MM.1S (cell line): ENCODE measurements around the gene COLEC11.

ENCODE experiments used
- DNase-seq: peaks from one replicate; pipeline ENCODE4 v3.0.0-alpha.2; 2015
- H2AFZ ChIP-seq: fragments of 300-600 bp; sonication (generic); 2 replicates; pipeline ENCODE4 v1.6.0; 2016; ENCODE audit warnings: antibody characterized with exemption, low read length
- H3F3A ChIP-seq: fragments of 300-600 bp; sonication (generic); 2 replicates; pipeline ENCODE4 v1.6.1; 2016; ENCODE audit warnings: mild to moderate bottlenecking, antibody characterized with exemption, low read length, moderate library complexity, mixed read lengths; ENCODE audit not compliant: insufficient read depth
- H3K27ac ChIP-seq: fragments of 300-600 bp; sonication (generic); 2 replicates; pipeline ENCODE4 v1.5.1; 2016; ENCODE audit warnings: mild to moderate bottlenecking, low read length
- H3K27me3 ChIP-seq: fragments of 300-600 bp; sonication (generic); replicated peaks from 2 replicates; pipeline ENCODE4 v1.6.0; 2016; ENCODE audit warnings: low read length; ENCODE audit not compliant: insufficient read depth
- H3K36me3 ChIP-seq: fragments of 300-600 bp; sonication (generic); replicated peaks from 2 replicates; pipeline ENCODE4 v1.6.1; 2016; ENCODE audit warnings: mild to moderate bottlenecking, low read length, mixed read lengths; ENCODE audit not compliant: insufficient read depth
- H3K4me1 ChIP-seq: fragments of 300-600 bp; sonication (generic); 2 replicates; pipeline ENCODE4 v1.6.1; 2016; ENCODE audit warnings: low read length, mixed read lengths
- H3K4me2 ChIP-seq: fragments of 300-600 bp; sonication (generic); 2 replicates; pipeline ENCODE4 v1.6.0; 2016; ENCODE audit warnings: low read depth, low read length
- H3K4me3 ChIP-seq: fragments of 300-600 bp; sonication (generic); 2 replicates; pipeline ENCODE4 v1.5.1; 2016; ENCODE audit warnings: low read length, mixed read lengths
- H3K79me2 ChIP-seq: fragments of 300-600 bp; sonication (generic); 2 replicates; pipeline ENCODE4 v1.6.1; 2016; ENCODE audit warnings: mixed run types, low read length, mixed read lengths
- H3K9ac ChIP-seq: fragments of 300-600 bp; sonication (generic); 2 replicates; pipeline ENCODE4 v1.6.1; 2016; ENCODE audit warnings: low read length, mixed read lengths
- H3K9me2 ChIP-seq: fragments of 300-600 bp; sonication (generic); replicated peaks from 2 replicates; pipeline ENCODE4 v1.6.1; 2016; ENCODE audit warnings: mild to moderate bottlenecking, low read length, mixed read lengths; ENCODE audit not compliant: insufficient read depth
- H3K9me3 ChIP-seq: fragments of 300-600 bp; sonication (generic); replicated peaks from 2 replicates; pipeline ENCODE4 v1.6.1; 2016; ENCODE audit warnings: mild to moderate bottlenecking, low read length, mixed read lengths; ENCODE audit not compliant: insufficient read depth
- H4K20me1 ChIP-seq: fragments of 300-600 bp; sonication (generic); 2 replicates; pipeline ENCODE4 v1.6.1; 2016; ENCODE audit warnings: mild to moderate bottlenecking, low read length, moderate library complexity, mixed read lengths; ENCODE audit not compliant: insufficient read depth
- EZH2 ChIP-seq: fragments of 300-600 bp; sonication (generic); optimal IDR thresholded peaks from 2 replicates; pipeline ENCODE3; 2017; ENCODE audit warnings: low read depth, mild to moderate bottlenecking, antibody characterized with exemption, low read length, mixed read lengths
- EZH2phosphoT487 ChIP-seq: fragments of 300-600 bp; sonication (generic); IDR thresholded peaks from 2 replicates; pipeline ENCODE4 v1.6.1; 2018; ENCODE audit warnings: antibody characterized with exemption, low read length
- TF ChIP-seq, protein P1 (sequence below): fragments of 300-600 bp; sonication (generic); IDR thresholded peaks from 2 replicates; pipeline ENCODE4 v1.5.1; 2016; ENCODE audit warnings: antibody characterized with exemption, low read length, mixed read lengths

The COLEC11 gene

GRCh38 chr2:3604991-3605961 is 10.4 kb downstream of the COLEC11 start:
- H3K4me1 ChIP-seq = peaks cover 6% of the 10 kb centered on the region

GRCh38 chr2:3606028-3606369 is 11.1 kb downstream of the COLEC11 start:
- no peaks in the 10 kb centered on the region for H3F3A ChIP-seq
- no peaks in the 10 kb centered on the region for H3K79me2 ChIP-seq
- H3K4me1 ChIP-seq = peaks cover 6% of the 10 kb centered on the region
- no peak overlapping the region for H3K27ac ChIP-seq
- no peaks in the 10 kb centered on the region for H4K20me1 ChIP-seq
- TF ChIP-seq, protein P1, sequence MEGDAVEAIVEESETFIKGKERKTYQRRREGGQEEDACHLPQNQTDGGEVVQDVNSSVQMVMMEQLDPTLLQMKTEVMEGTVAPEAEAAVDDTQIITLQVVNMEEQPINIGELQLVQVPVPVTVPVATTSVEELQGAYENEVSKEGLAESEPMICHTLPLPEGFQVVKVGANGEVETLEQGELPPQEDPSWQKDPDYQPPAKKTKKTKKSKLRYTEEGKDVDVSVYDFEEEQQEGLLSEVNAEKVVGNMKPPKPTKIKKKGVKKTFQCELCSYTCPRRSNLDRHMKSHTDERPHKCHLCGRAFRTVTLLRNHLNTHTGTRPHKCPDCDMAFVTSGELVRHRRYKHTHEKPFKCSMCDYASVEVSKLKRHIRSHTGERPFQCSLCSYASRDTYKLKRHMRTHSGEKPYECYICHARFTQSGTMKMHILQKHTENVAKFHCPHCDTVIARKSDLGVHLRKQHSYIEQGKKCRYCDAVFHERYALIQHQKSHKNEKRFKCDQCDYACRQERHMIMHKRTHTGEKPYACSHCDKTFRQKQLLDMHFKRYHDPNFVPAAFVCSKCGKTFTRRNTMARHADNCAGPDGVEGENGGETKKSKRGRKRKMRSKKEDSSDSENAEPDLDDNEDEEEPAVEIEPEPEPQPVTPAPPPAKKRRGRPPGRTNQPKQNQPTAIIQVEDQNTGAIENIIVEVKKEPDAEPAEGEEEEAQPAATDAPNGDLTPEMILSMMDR = no peak
- no peak for TF ChIP-seq EZH2phosphoT487
- no peak overlapping the region for H3K9ac ChIP-seq
- no peaks in the 10 kb centered on the region for H3K9me2 ChIP-seq
- H3K9me3 ChIP-seq = no peaks in the 10 kb centered on the region
- H2AFZ ChIP-seq = no peak overlapping the region
- no peaks in the 10 kb centered on the region for H3K27me3 ChIP-seq
- H3K36me3 ChIP-seq = no peaks in the 10 kb centered on the region
- no peak overlapping the region for H3K4me2 ChIP-seq
- no peak overlapping the region for H3K4me3 ChIP-seq
- no peak for DNase-seq

More at GRCh38 chr2:3604991-3605961, 10.4 kb downstream of the COLEC11 start:
- Histone ChIP-seq H3K79me2 (no peaks in the 10 kb centered on the region), H3K4me3 (no peak overlapping the region), H3K36me3 (no peaks in the 10 kb centered on the region), H3K9ac (no peak overlapping the region), H4K20me1 (no peaks in the 10 kb centered on the region), H3K27me3 (no peaks in the 10 kb centered on the region), H3K9me2 (no peaks in the 10 kb centered on the region), H3K27ac (no peak overlapping the region), H3K9me3 (no peaks in the 10 kb centered on the region), H2AFZ (no peak overlapping the region), H3F3A (no peaks in the 10 kb centered on the region), H3K4me2 (no peak overlapping the region)
- no peak for DNase-seq
- TF ChIP-seq EZH2 = no peak
- TF ChIP-seq, protein P1 = no peak
- TF ChIP-seq EZH2phosphoT487 = no peak

- H3K9me2 ChIP-seq = no peaks in the 10 kb centered on the region
- H3K36me3 ChIP-seq = no peaks in the 10 kb centered on the region
- H3K4me1 ChIP-seq = peaks cover 6% of the 10 kb centered on the region
- H3K9me3 ChIP-seq = no peaks in the 10 kb centered on the region
- no peak overlapping the region for H3K27ac ChIP-seq
- H3K4me3 ChIP-seq = no peak overlapping the region
- DNase-seq = no peak
- no peaks in the 10 kb centered on the region for H3F3A ChIP-seq
- no peaks in the 10 kb centered on the region for H3K27me3 ChIP-seq
- no peak overlapping the region for H3K4me2 ChIP-seq
- TF ChIP-seq EZH2phosphoT487 (no peak), EZH2 (no peak)
- TF ChIP-seq, protein P1 = no peak
- no peaks in the 10 kb centered on the region for H4K20me1 ChIP-seq
- no peak overlapping the region for H3K9ac ChIP-seq
- H2AFZ ChIP-seq = no peak overlapping the region
- no peaks in the 10 kb centered on the region for H3K79me2 ChIP-seq
These were observed 11.7 kb downstream of the COLEC11 start for GRCh38 chr2:3606370-3607201.
